MM.1S (cell line): Measurements from ENCODE around the gene SACS.

Experiments
- CTCF ChIP-seq: fragments of 300-600 bp; sonication (generic); IDR thresholded peaks from 2 replicates; pipeline ENCODE4 v1.5.1; 2016; ENCODE audit warnings: antibody characterized with exemption, low read length, mixed read lengths
- EZH2 ChIP-seq: fragments of 300-600 bp; sonication (generic); optimal IDR thresholded peaks from 2 replicates; pipeline ENCODE3; 2017; ENCODE audit warnings: low read depth, mild to moderate bottlenecking, antibody characterized with exemption, low read length, mixed read lengths

GRCh38 chr13:23385931-23386330 lies 47.6 kb downstream of the SACS start:
- TF ChIP-seq CTCF = no peak
- TF ChIP-seq EZH2 = no peak
